GM12801 (cell line): ENCODE results near the gene CDCA7.

Experiments
- CTCF ChIP-seq: IDR thresholded peaks from one replicate; pipeline ENCODE4 v1.5.1; 2011; ENCODE audit warnings: control low read depth; ENCODE audit not compliant: insufficient read length; ENCODE audit errors: extremely low read depth

Gene CDCA7

GRCh38 chr2:173407176-173407575 lies 52.5 kb downstream of the CDCA7 start:
- TF ChIP-seq CTCF, result no peak

GRCh38 chr2:173407646-173408045 lies 53.0 kb downstream of the CDCA7 start:
- no peak for TF ChIP-seq CTCF

GRCh38 chr2:173410579-173410978 lies 55.9 kb downstream of the CDCA7 start:
- no peak for TF ChIP-seq CTCF

GRCh38 chr2:173412628-173413027 lies 58.0 kb downstream of the CDCA7 start:
- TF ChIP-seq CTCF, result no peak

GRCh38 chr2:173414823-173415322 lies 60.2 kb downstream of the CDCA7 start:
- no peak for TF ChIP-seq CTCF

- TF ChIP-seq CTCF, result no peak
These were observed 61.0 kb downstream of the CDCA7 start for GRCh38 chr2:173415431-173416381.

- TF ChIP-seq CTCF, result no peak
These were observed 62.7 kb downstream of the CDCA7 start for GRCh38 chr2:173417341-173417740.
